ENCODE results near the gene SLC6A17.
A peak's percentile ranks its signal among the peaks of the same experiment; 100 is the strongest.

The SLC6A17 gene

DNA sequence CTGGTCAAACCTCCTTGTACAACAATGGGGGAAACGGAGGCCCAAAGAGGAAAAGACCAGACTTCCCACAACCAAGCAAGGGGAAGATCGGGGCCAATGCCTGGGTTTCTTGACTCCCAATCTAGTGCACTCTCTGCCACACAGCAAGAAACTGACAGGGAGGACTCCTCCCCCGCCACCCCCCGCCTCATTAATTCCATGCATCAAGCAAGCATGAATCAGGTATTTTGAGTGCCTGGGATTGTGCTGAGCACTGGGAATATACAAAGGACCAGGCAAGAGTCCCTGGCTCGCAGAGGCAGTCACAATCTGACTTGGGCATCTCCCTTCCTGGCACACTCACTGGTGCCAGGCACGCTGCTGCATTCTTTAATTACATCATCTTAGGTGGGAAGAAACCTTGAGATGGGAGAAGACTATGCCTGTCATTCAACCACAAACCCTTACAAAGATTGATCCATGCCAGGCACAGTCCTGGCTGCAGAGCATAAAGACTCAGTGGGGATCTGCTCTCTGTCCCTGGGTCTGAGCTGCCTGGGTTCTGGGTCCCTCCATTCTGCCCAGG lies 55.4 kb downstream of the SLC6A17 start:
- no peak for DNase-seq

DNA sequence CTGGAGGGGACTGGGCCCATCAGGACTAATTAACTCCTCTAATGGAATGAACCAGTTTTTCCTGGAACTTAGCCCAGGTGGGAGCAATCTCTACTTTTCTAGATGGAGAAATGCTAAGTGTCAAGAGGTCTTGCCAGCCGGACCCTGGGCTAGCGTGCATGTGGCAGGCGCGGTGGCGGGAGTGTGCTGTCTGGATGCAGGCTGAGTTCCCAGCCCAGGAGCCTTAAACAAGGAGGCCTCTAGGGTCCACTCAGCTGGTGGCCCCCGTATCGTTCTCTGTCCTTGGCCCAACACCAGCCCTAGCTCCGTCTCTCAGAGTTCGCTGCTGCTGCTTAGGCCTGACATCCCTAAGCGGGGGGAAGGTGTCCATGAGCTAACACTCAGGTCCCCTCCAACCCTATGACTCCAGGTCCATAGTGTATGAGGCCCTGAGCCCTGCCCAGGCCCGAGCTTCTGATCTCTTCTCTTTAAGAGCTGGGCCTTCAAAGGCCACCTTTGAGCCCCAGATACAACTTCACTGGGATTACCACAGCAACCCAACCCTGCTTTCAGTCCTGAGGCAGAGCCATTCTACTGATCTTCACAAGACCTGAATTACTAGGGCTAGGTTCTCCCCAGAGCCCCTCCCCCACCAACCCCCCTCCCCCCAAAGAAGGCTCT lies 56.1 kb downstream of the SLC6A17 start:
- DNase-seq: no peak

DNA sequence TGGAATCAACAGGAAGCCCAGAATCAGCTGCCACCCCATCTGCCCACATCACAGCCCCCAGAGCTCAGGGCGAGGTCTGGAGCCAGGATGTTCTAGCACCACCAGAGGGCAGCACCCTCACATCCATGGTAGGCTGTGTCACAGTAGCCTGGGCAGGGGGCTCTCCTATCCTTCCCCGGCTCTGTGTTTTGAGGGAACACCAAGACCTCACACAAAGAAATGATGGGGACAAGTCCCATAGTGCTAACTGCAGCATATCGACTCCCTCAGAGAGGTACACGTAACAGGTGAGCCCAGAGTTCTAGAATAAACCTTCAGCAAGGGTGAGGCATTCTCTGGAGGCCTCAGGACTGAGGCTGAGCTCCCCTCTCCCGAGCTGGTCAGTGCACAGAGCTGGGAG lies 57.5 kb downstream of the SLC6A17 start:
- peak; percentile 49 for DNase-seq

DNA sequence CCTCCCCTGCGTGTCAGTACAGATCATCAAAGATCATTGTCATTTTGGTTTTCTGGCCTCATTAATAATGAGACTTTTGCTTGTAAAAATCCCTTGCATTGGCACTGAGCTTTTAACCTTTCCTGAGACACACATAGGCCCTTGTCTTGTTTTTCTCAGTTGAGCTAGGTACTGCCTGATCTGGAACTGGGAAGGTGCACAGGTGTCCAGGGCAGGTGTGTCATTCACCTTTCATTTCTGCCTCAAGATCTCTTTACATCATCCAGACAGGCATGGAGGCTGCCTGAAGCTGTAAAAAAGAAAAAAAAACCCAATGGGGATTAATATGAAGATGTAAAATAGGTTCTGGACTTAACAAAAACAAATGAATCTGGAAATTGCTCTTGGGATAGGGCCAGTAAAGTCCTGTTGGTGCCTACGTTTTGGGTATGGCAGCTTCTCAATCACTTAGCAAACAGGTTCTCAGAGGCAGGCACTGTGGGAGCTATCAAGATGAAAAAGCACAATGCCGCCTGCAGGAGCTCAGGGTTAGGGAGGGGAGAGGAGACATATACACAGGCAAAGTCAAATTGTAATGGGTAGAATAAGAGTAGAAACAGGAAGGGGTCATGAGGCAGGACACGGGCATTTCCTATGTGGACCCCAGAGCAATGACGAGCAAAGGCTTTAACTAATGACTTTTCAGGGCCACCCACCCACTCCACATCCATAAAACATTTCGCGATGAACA lies 58.8 kb downstream of the SLC6A17 start:
- DNase-seq: peak; percentile 14

DNA sequence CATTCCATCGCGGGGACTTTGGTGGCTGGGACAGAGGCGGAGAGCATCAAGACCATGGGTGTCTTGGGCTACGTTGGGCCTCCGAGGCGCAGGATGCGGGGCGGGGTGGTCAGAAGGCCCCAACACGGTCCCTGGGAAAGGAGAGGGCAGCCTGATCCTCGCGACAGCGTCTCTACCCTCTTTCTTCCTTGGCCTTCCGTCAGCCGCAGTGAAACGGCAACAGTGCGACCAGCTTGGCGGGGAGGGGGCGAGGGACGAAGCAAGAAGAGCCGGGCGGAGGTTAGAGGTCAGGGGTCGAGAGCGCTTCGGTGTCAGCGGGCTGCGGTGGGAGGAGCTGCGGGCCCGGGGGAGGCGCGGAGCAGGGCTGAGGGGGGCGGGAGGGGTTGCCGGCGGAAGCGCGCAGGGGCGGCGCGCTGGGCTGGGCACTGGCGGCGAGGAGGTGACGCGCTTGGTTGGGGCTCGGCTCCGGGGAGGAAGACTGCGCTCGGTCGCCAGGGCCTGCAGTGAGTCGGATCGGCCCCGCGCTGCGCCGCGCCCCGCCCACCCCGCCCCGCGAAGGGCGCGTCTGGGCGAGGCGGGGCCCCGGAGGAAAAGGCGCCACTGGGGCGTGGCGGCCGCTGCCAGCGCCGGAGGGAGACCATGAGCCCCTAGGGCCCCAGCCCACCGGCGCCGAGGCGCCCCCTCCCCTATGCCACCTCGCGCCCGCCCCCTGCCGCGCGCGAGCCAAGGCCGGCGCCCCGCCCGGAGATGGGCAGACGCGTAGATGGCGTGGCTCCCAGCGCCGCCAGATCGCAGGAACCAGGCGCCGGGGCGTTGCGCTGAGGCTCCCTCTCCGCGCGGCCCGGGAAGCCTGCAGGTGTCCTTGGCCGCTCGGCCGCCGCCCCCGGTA lies 59.7 kb downstream of the SLC6A17 start, which contains the start of gene KCNC4:
Gene KCNC4, plus strand, starts transcription at position 600 of the 889 bp plus-strand sequence. CDS start 1,186 bp downstream, outside the sequence.
- DNase-seq: peak; percentile 69

DNA sequence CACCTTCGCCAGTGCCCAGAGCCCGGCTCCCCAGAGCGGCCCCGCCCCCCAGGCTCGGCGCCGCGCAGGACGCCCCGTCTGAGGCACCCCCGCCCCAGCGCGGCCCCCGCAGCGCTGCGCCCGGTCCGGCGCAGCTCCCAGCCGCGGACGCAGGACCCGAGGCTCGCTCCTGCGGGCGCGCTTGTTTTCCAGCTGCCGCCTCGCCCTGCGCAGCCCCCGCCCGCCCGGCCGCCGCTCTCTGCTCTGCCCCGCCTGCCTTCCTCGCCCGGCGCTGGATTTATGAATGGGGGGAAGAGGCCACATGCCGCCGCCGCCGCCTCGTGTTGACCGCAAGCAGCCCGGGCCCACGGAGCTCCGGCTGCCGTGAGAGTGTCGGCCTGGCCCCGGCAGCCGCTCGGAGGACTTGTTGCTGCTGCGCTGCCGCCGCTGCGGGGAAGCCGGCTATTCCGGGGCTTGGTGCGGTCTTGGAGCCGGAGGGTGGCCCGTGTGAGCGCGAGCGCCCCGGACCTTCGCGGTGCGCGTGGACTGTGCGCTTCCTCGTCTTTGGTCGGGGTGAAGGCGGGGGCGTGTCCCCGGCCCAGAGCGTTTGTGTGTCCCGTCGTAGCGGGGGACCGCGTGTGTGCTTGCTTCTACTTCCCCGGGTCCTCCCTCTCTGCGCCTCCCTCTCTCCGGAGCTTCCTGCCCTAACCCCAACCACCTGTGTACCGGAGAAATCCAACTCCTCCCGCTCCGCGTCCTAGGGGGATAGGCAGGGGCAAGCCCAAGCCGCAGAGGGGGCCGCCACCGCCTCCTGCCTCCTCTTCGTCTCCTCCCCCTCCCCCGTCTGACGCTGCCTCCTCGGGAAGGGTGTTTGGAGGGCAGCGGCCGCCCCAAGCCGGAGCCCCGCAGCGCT lies 60.6 kb downstream of the SLC6A17 start:
- DNase-seq: peak; percentile 9

DNA sequence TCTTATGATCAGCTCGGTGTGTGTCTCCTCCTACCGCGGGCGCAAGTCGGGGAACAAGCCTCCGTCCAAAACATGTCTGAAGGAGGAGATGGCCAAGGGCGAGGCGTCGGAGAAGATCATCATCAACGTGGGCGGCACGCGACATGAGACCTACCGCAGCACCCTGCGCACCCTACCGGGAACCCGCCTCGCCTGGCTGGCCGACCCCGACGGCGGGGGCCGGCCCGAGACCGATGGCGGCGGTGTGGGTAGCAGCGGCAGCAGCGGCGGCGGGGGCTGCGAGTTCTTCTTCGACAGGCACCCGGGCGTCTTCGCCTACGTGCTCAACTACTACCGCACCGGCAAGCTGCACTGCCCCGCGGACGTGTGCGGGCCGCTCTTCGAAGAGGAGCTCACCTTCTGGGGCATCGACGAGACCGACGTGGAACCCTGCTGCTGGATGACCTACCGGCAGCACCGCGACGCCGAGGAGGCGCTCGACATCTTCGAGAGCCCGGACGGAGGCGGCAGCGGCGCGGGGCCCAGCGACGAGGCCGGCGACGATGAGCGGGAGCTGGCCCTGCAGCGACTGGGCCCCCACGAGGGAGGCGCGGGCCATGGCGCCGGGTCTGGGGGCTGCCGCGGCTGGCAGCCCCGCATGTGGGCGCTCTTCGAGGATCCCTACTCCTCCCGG lies 61.3 kb downstream of the SLC6A17 start:
- DNase-seq: no peak

DNA sequence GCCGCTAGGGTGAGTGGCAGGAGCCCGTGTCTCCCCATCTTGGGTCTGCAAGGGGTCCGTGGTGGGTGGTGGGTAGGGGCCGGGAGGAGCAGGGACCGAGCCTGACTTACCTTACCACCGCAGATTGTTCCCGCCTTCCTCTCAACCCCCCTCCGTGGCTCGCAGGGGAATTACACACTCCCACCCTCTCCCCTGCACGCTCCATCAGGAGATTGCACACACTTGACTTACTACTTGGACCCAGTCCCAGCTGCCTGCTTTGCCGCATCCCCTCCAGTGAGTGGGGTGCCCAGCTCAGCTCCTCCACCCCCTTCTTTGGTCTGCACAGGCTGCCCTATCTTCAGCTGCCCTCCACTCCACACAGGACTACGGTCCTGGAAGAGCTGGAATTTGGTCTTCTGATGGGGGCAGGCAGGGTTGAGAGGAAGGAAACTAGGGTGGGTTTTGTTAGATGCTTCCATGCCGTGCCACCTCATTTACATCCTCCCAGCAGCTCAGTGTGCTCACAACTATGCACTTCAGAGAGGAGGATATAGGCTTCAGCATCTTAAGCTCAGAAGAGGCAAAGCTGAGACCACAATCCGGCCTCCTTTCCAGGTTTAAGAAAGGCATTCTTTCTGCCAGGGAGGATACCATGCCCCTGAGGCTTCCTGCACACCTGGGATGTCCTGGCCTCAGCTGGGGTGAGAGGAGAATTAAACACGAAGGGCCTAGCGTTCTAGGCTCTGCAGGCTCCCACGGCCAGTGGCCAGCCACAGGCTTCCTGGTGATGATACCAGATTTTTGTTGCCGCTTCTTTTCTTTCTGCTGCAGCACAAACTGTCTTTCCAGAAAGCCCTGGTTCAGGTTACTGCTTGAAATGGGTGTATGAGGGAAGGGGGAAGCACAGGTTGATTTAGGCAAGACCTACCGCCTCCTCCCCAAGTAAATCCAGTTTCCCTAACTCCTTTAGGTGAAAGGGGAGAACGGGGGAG lies 62.2 kb downstream of the SLC6A17 start:
- no peak for DNase-seq

DNA sequence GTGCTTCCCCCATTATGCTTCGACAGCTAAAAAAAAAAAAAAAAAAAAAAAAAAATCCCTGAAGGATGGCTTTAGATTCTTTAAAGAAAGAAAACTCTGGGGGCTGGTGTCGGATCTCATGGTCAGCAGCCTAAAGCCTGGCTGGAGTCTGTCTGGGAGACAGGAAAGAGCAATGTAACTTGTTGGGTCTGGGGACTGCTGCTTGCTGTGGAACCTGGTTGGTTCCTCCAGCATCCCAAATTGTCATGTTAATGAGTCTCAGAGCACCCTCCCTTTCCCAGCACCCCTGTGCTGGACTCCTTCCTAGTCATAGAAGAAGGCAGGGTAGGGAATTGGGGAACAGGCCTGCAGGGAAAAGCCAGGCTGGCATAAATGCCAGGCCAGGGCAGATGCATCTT lies 62.8 kb downstream of the SLC6A17 start:
- DNase-seq: no peak

DNA sequence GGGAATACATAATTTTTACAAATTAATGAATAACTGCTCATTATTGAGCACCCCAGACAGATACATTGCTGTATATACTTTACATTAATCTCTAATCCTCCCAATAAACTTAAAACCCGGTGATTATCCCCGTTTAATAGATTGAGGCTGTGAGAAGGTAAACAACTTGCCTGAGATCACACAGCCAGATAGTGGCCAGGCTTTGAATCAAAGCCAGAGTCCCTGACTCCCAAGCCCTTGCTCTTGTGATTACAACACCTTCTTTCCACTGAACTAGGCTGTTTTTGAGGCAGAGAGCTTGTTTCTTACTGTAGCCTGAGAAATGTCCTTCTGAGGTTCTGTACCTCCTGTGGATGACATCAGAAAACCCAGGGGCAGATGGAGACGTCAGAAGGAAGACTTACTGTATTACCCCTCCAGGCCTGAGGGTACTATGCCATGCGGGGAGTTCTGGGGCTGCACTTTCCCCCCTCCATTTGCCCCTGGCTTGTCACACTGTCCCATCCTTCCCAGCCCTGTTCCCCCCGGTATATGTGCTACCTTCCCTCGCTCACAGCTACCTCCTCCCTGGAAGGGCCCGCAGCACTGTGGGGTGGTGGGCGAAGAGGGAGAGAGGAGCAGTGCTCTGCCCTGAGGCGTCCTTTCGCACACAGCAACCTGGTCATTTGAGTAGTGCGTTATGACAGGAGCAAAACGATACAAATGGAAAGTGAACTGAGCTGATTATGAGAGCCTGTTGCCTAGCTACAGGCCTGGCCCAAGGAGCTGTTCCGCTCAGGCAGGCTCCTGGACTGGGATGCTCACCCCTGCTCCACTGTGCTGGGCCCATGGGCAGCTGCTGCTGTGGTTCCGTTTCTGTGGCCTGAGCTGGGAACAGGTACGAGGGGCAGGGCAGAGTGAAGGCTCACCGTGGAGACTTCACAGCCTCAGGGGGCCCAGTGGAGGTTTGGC lies 64.4 kb downstream of the SLC6A17 start:
- DNase-seq: no peak

DNA sequence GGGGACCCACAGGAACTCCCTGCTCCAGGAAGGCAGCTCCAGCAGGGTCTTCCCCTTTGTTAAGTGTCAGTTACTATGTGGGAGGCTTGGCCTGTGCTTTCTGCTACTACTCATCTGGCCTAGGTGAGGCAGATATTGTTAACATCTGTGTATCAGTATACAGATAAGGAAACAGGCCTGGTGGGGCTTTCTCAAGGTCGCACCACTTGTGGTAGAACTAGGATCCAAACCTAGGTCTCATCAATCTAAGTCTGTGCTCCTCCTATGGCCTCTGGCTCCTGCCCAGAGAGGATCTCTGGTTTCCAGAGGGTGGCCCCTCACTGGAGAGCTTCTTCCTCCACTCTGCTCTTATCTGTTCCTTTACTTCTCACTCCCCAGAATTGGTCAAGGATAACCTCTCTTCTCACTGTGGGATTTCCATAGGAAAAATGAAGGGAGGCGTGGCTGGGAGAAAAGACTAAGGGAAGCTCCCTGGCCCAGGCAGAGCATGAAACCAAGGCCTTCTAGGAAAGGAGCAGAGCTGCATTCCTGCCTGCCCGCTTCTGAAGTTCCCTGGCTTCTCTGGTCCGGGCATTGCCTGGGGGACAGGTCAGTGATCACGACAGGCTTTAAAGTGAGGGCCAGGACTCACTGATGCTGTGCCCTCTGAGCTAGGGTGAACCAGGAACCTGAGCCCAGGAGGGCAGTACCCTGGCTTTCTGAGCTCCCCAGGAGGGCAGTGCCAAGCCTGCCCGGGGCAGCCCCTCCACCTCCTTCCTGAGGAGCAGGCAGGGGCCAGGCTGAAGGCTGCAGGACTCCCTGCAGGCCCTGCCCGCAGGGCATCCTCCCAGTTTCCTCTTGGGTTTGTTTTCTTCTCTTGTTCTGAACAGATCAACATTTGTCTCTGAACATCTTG lies 65.6 kb downstream of the SLC6A17 start:
- no peak for DNase-seq

DNA sequence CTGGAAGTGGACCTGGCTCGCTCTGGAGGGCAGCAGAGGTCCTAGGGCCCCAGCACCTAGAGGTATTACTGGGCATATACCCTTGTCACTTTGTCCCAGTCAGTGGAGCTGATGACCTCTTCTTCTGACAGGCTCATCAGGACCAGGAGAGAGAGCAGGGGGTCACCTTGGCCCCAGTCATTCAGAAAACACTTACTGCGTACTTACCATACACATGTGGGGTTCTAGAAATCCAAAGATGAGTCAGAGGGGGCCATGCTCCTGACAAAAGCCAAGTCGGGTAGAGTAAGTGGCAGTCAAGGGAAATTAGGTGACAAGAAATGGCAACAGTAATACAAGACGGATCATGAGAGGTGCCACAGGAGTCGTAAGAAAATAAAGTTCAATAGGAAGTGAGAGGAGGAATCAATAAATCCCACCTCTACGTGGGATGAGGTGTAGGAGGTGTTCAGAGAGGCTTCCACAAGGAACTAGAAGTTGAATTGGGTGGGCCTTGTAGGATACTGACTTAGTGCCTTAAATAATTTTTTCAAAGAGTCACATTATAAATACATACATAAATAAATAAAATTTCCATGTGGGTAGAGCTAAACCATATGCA lies 66.7 kb downstream of the SLC6A17 start:
- DNase-seq: no peak

DNA sequence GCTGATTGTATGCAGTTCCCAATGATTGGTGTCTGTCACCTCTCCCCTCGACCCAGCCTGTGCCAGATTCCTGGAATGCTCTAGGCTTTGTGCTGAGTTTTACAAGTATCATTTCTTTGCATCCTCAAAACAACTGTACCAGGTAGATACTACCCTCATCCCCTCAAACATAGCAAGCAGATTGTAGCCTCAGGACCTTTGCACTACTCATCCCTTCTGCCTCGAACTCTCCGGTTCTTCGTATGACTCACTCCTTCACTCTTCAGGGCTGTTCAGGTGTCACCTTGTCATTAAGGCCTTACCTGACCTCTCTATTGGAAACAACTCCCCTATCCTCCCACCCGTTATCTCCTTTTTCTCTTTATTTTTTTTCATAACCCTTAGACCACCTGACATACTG lies 67.8 kb downstream of the SLC6A17 start:
- DNase-seq: no peak

DNA sequence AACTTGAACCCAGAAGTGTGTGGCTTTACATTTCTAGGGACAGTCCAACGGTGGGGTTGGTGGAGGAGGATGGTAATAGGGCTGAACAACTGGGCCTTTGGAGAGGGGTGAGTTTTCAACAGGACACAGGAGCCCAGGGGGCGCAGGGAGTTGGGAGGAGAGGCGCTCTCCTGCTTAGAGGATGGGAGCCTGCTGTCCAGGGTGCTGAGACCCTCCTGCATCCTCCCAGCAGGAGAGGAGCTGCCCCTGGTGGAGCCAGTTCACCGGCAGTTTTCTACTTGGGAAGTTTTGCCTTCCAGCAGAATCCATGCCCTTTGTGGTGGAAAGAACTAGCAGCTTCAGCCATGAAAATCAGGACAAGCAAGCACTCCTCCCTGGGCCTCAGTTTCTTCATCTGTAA lies 68.4 kb downstream of the SLC6A17 start:
- DNase-seq: no peak

DNA sequence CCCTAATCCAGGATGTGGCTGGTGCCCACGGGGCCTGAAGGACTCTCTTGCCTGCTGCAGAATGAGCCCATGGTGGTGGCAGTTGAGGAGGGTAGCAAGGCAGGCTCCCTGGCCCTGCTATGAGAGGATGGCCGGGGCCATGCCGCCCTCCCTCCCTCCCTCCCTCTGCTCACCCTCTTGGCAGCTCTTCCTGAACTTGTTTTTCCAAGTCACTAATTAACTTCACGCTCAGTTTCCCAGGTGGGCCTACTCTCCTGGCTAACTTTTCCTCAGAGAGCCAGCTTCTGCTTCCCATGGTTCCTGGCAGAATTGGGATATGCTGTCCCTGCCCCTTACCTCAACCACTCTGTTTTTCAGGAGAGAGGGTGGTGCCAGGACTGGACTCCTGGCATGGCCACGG lies 70.0 kb downstream of the SLC6A17 start:
- DNase-seq: no peak

DNA sequence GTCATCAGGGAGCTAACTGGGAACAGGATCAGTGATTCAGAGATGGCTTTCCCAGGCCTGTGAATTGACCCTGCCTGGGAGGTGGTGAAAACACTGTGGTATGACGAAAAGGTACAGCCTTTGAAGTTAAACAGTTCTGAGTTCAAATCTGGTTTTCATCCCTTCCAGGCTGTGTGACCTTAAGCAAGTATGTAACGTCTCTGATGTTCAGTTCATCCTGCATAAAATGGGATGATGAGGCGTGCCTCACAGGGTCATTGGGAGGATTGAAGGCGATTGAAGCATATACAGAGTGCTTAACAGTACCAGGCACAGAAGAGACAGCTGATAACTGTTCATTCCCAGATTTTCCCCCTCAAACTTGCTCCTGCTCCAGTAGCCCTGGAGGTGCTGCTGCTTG lies 70.8 kb downstream of the SLC6A17 start:
- DNase-seq: no peak

DNA sequence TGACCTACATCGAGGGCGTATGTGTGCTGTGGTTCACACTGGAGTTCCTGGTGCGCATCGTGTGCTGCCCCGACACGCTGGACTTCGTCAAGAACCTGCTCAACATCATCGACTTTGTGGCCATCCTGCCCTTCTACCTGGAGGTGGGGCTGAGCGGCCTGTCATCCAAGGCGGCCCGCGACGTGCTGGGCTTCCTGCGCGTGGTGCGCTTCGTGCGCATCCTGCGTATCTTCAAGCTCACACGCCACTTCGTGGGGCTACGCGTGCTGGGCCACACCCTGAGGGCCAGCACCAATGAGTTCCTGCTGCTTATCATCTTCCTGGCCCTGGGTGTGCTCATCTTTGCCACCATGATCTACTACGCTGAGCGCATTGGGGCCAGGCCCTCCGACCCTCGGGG lies 72.8 kb downstream of the SLC6A17 start:
- no peak for DNase-seq

DNA sequence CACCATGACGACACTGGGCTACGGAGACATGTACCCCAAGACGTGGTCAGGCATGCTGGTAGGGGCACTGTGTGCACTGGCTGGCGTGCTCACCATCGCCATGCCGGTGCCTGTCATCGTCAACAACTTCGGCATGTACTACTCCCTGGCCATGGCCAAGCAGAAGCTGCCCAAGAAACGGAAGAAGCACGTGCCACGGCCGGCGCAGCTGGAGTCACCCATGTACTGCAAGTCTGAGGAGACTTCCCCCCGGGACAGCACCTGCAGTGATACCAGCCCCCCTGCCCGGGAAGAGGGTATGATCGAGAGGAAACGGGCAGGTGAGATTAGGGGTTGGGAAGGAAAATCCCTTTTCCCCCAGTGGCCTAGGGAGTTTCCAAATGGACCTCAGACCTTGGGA lies 73.3 kb downstream of the SLC6A17 start:
- DNase-seq: no peak

All from hematopoietic multipotent progenitor cell treated with erythropoietin and hydrocortisone succinate and interleukin-3 and kit ligand, for 8 days (in vitro differentiated cells).